CD4-positive, alpha-beta T cell treated with Interleukin-6 at 100 ng/mL for 8 hours (primary cell): ENCODE results near the gene LEP.
A peak's percentile ranks its signal among the peaks of the same experiment; 100 is the strongest.
"Not testable (repeated sequence)": the region's sequence is repeated elsewhere in the genome, so short reads cannot be mapped to it uniquely, and the experiment has no call there.

Experiments
- DNase-seq: peaks from one replicate; pipeline ENCODE4 v3.0.0-alpha.2; 2020; ENCODE audit warnings: mixed read lengths, low spot score

The LEP gene

GRCh38 chr7:128210590-128211570 is 30.2 kb upstream of the LEP start:
- no peak for DNase-seq

- no peak for DNase-seq
Measured at GRCh38 chr7:128211626-128212025, 29.5 kb upstream of the LEP start.

GRCh38 chr7:128214463-128214862 is 26.6 kb upstream of the LEP start:
- no peak for DNase-seq

- no peak for DNase-seq
Measured at GRCh38 chr7:128215281-128215680, 25.8 kb upstream of the LEP start.

GRCh38 chr7:128215739-128216138 is 25.3 kb upstream of the LEP start:
- DNase-seq, result no peak

- DNase-seq, result no peak
Measured at GRCh38 chr7:128217030-128217805, 23.9 kb upstream of the LEP start.

- DNase-seq, result no peak
Measured at GRCh38 chr7:128217967-128218652, 23.0 kb upstream of the LEP start.

GRCh38 chr7:128219636-128220035 is 21.4 kb upstream of the LEP start:
- DNase-seq, result no peak

- no peak for DNase-seq
Measured at GRCh38 chr7:128221929-128222403, 19.1 kb upstream of the LEP start.

GRCh38 chr7:128226132-128226980 is 14.7 kb upstream of the LEP start:
- DNase-seq, result no peak

- DNase-seq, result no peak
Measured at GRCh38 chr7:128227271-128227670, 13.8 kb upstream of the LEP start.

GRCh38 chr7:128231021-128231420 is 10.1 kb upstream of the LEP start:
- no peak for DNase-seq

- no peak for DNase-seq
Measured at GRCh38 chr7:128231677-128232076, 9.4 kb upstream of the LEP start.

GRCh38 chr7:128233471-128233870 is 7.6 kb upstream of the LEP start:
- no peak for DNase-seq

- no peak for DNase-seq
Measured at GRCh38 chr7:128234476-128235026, 6.5 kb upstream of the LEP start.

- no peak for DNase-seq
Measured at GRCh38 chr7:128235471-128235870, 5.6 kb upstream of the LEP start.

- DNase-seq, result peak; percentile 4
Measured at GRCh38 chr7:128236924-128237586, 4.0 kb upstream of the LEP start.

GRCh38 chr7:128239146-128239545 is 1.9 kb upstream of the LEP start:
- not testable (repeated sequence) for DNase-seq

GRCh38 chr7:128242661-128243060 is 1.6 kb downstream of the LEP start:
- no peak for DNase-seq

GRCh38 chr7:128243273-128243672 is 2.2 kb downstream of the LEP start:
- no peak for DNase-seq
